Type B pancreatic cell (in vitro differentiated cells): ENCODE data around the gene NTRK2. TPM values are rescaled to one million over a fixed set of nuclear protein-coding genes. Genes with fewer than 3 reads are reported as not detected.

Experiments used
- DNase-seq: peaks from one replicate; pipeline ENCODE4 v3.0.0; 2021; ENCODE audit warnings: mixed read lengths; ENCODE audit not compliant: unreplicated experiment; ENCODE audit errors: extremely low spot score
- H3K27ac Mint-ChIP-seq: 2 replicates; pipeline ENCODE4 v1.8.0; 2021; ENCODE audit warnings: mild to moderate bottlenecking, mixed read lengths
- H3K27me3 Mint-ChIP-seq: 2 replicates; pipeline ENCODE4 v1.8.0; 2021; ENCODE audit warnings: mixed read lengths
- H3K36me3 Mint-ChIP-seq: 2 replicates; pipeline ENCODE4 v1.8.0; 2021; ENCODE audit warnings: mixed read lengths
- H3K4me1 Mint-ChIP-seq: one replicate; pipeline ENCODE4 v1.8.0; 2021; ENCODE audit warnings: mixed read lengths; ENCODE audit not compliant: unreplicated experiment
- H3K4me3 Mint-ChIP-seq: 2 replicates; pipeline ENCODE4 v1.8.0; 2021; ENCODE audit warnings: mild to moderate bottlenecking, mixed read lengths
- H3K9me3 Mint-ChIP-seq: 2 replicates; pipeline ENCODE4 v1.8.0; 2021; ENCODE audit warnings: mixed read lengths
- total RNA-seq: library from RNA; stranded (reverse); gene quantifications from 2 replicates; pipeline ENCODE4 v1.2.1, GENCODE V29; 2021; ENCODE audit warnings: low replicate concordance
- TF ChIP-seq, protein P1 (sequence below): fragments of 200-600 bp; sonication (generic); conservative IDR thresholded peaks from 2 replicates; pipeline ENCODE4 v1.5.0; 2021; ENCODE audit warnings: antibody characterized with exemption, mild to moderate bottlenecking

Gene NTRK2
- total RNA-seq, 1 donor from 2014 or later: 122 TPM

DNA sequence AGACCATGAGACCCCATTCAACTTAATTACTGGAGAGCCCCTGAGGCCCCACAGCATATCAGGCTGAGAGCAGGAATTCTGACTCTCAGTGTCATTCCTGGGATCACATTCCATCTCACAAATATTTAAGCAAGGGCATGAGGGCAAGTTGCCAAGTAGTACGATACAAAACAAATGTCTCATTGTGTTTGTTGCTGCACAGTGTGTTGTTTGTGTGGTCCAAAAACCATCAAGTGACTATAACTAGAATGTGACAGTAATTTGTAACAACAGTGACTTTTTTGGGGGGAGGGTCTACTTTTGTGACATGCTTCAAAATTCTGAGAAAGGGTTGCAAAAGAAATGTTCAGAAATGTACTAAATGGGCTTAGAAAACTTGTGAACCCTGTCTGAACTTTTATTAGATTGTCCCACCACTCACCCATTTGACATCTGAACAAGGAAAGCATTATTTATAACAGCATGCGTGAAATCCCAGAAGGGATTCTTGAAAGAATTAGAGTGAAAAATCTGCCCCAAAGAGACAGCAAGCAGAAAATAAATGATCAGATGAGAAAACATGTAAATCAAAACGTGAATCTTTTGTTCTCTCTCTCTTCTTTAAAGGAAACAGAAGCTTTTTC is 347.0 kb downstream of the NTRK2 start:
- H3K9me3 Mint-ChIP-seq: peaks cover 11% of the 10 kb centered on the region
- peak overlapping the region; percentile 30 for H3K4me3 Mint-ChIP-seq
- peak overlapping the region; percentile 32 for H3K27ac Mint-ChIP-seq
- no peak for DNase-seq
- TF ChIP-seq, protein P1, sequence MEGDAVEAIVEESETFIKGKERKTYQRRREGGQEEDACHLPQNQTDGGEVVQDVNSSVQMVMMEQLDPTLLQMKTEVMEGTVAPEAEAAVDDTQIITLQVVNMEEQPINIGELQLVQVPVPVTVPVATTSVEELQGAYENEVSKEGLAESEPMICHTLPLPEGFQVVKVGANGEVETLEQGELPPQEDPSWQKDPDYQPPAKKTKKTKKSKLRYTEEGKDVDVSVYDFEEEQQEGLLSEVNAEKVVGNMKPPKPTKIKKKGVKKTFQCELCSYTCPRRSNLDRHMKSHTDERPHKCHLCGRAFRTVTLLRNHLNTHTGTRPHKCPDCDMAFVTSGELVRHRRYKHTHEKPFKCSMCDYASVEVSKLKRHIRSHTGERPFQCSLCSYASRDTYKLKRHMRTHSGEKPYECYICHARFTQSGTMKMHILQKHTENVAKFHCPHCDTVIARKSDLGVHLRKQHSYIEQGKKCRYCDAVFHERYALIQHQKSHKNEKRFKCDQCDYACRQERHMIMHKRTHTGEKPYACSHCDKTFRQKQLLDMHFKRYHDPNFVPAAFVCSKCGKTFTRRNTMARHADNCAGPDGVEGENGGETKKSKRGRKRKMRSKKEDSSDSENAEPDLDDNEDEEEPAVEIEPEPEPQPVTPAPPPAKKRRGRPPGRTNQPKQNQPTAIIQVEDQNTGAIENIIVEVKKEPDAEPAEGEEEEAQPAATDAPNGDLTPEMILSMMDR: no peak
- peaks cover 3% of the 10 kb centered on the region for H3K36me3 Mint-ChIP-seq
- H3K27me3 Mint-ChIP-seq: no peaks in the 10 kb centered on the region
- H3K4me1 Mint-ChIP-seq: peaks cover 30% of the 10 kb centered on the region

- no peak for DNase-seq
- Mint-ChIP-seq H3K27ac (no peak overlapping the region), H3K4me3 (no peak overlapping the region), H3K4me1 (peaks cover 30% of the 10 kb centered on the region), H3K36me3 (peaks cover 3% of the 10 kb centered on the region), H3K27me3 (no peaks in the 10 kb centered on the region), H3K9me3 (peaks cover 1% of the 10 kb centered on the region)
- TF ChIP-seq, protein P1: no peak
Observed at GRCh38 chr9:85020791-85021190, 351.3 kb downstream of the NTRK2 start.

DNA sequence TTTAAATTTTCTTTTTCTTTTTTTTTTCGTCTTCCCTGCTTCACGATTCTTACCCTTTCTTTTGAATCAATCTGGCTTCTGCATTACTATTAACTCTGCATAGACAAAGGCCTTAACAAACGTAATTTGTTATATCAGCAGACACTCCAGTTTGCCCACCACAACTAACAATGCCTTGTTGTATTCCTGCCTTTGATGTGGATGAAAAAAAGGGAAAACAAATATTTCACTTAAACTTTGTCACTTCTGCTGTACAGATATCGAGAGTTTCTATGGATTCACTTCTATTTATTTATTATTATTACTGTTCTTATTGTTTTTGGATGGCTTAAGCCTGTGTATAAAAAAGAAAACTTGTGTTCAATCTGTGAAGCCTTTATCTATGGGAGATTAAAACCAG is 352.2 kb downstream of the NTRK2 start:
- Mint-ChIP-seq H3K9me3 (no peaks in the 10 kb centered on the region), H3K27me3 (no peaks in the 10 kb centered on the region), H3K27ac (no peak overlapping the region), H3K4me1 (peaks cover 21% of the 10 kb centered on the region), H3K36me3 (peaks cover 3% of the 10 kb centered on the region), H3K4me3 (no peak overlapping the region)
- no peak for DNase-seq
- TF ChIP-seq, protein P1: no peak

GRCh38 chr9:85024374-85024773 is 354.8 kb downstream of the NTRK2 start:
- Mint-ChIP-seq H3K9me3 (no peaks in the 10 kb centered on the region), H3K27ac (no peak overlapping the region), H3K4me3 (no peak overlapping the region), H3K36me3 (peaks cover 6% of the 10 kb centered on the region), H3K27me3 (no peaks in the 10 kb centered on the region), H3K4me1 (peaks cover 11% of the 10 kb centered on the region)
- no peak for DNase-seq
- TF ChIP-seq, protein P1: no peak

GRCh38 chr9:85025638-85026037 is 356.1 kb downstream of the NTRK2 start:
- Mint-ChIP-seq H3K27me3 (no peaks in the 10 kb centered on the region), H3K9me3 (no peaks in the 10 kb centered on the region), H3K4me3 (no peak overlapping the region), H3K36me3 (peaks cover 6% of the 10 kb centered on the region), H3K27ac (no peak overlapping the region), H3K4me1 (peaks cover 11% of the 10 kb centered on the region)
- TF ChIP-seq, protein P1: no peak
- no peak for DNase-seq
